HCT116 (cell line): ENCODE results near the gene EXOSC5. TPM values are rescaled to one million over a fixed set of nuclear protein-coding genes. Genes with fewer than 3 reads are reported as not detected.

ENCODE experiments used
- ATAC-seq: fragments of 200-7000 bp; cut with Tn5 transposase; 2 replicates; pipeline ENCODE4 v1.9.1; 2020; ENCODE audit warnings: mild to moderate bottlenecking, moderate library complexity
- BruUV-seq: library from RNA; stranded (reverse); fragments of 400-500 nt; replicated peaks from 2 replicates; lab custom pipeline; 2021; lab: Mats Ljungman, UMichigan
- CTCF ChIA-PET: fragments of 300-600 bp; sonication (Branson Sonifier 250); formaldehyde crosslinking; loops from one replicate; lab custom pipeline; 2021; ENCODE audit warnings: antibody characterized with exemption; lab: Charles Lee
- POLR2A ChIA-PET: fragments of 300-600, 350-600 bp; sonication (Branson Sonifier 250); formaldehyde crosslinking; loops from one replicate; lab custom pipeline; 2021; ENCODE audit warnings: antibody characterized with exemption; lab: Charles Lee
- RAD21 ChIA-PET, 2 experiments: fragments of 300-600 bp; sonication (Branson Sonifier 250); formaldehyde crosslinking; loops; one replicate each; lab custom pipeline; 2023; ENCODE audit warnings: low total read pairs in 2 of 2; ENCODE audit not compliant: uncharacterized antibody in 2 of 2, unreplicated experiment in 2 of 2, low non-redundant PET in 1 of 2; lab: Charles Lee
- DNase-seq: peaks from one replicate; pipeline ENCODE4 v3.0.0-alpha.2; 2010; ENCODE audit warnings: low read depth, low spot score
- H2AFZ ChIP-seq: fragments of 200-600 bp; shearing (Covaris generic), sonication (generic); 2 replicates; pipeline ENCODE4 v1.6.1; 2017; ENCODE audit warnings: low read depth, mixed run types, mixed read lengths, antibody characterized with exemption, low read length; ENCODE audit not compliant: poor library complexity, severe bottlenecking
- H3K27ac ChIP-seq: 2 replicates; pipeline ENCODE4 v1.5.1; 2012; ENCODE audit warnings: low read depth, low read length
- H3K27me3 ChIP-seq: fragments of 200-600 bp; sonication (generic); 2 replicates; pipeline ENCODE4 v1.6.1; 2016; ENCODE audit warnings: mixed run types, low read length, mixed read lengths; ENCODE audit not compliant: insufficient read depth
- H3K36me3 ChIP-seq, 2 experiments: fragments of 200-500 bp in 1 of 2; fragments of 200-600 bp in 1 of 2; sonication (Bioruptor generic) in 1 of 2; sonication (generic) in 1 of 2; 2 replicates each; pipeline versions ENCODE4 v1.5.1 to v1.6.1; 2014 to 2016; ENCODE audit warnings: low read length in 2 of 2, inconsistent platforms in 1 of 2, mixed read lengths in 1 of 2, mixed run types in 1 of 2; ENCODE audit not compliant: insufficient read depth in 2 of 2, control insufficient read depth in 1 of 2
- H3K4me1 ChIP-seq, 2 experiments: fragments of 200-600 bp in 1 of 2; sonication (generic) in 1 of 2; 2 replicates each; pipeline versions ENCODE4 v1.5.1 to v1.6.1; 2012 to 2017; ENCODE audit warnings: low read length in 2 of 2, inconsistent platforms in 1 of 2, mild to moderate bottlenecking in 1 of 2, mixed read lengths in 1 of 2, mixed run types in 1 of 2, moderate library complexity in 1 of 2; ENCODE audit not compliant: insufficient read depth in 2 of 2, control insufficient read depth in 1 of 2
- H3K4me2 ChIP-seq: fragments of 200-600 bp; sonication (generic); 2 replicates; pipeline ENCODE4 v1.6.1; 2017; ENCODE audit warnings: mixed run types, low read length, mixed read lengths
- H3K4me3 ChIP-seq, 2 experiments: fragments of 200-600 bp in 1 of 2; sonication (generic) in 1 of 2; replicated peaks in 1 of 2; 2 replicates each; pipeline ENCODE4 v1.5.1; 2011 to 2016; ENCODE audit warnings: low read length in 2 of 2, control low read depth in 1 of 2, low read depth in 1 of 2, mild to moderate bottlenecking in 1 of 2, mixed read lengths in 1 of 2, mixed run types in 1 of 2
- H3K79me2 ChIP-seq: fragments of 200-600 bp; sonication (generic); 2 replicates; pipeline ENCODE4 v1.6.1; 2017; ENCODE audit warnings: mild to moderate bottlenecking, mixed run types, low read length, moderate library complexity, mixed read lengths; ENCODE audit not compliant: insufficient read depth
- H3K9ac ChIP-seq: fragments of 200-600 bp; sonication (generic); 2 replicates; pipeline ENCODE4 v1.6.1; 2016; ENCODE audit warnings: low read length, mixed read lengths
- H3K9me2 ChIP-seq: fragments of 200-600 bp; sonication (generic), shearing (Covaris generic); 2 replicates; pipeline ENCODE4 v1.6.1; 2017; ENCODE audit warnings: mixed run types, mild to moderate bottlenecking, moderate library complexity; ENCODE audit not compliant: insufficient read depth
- H3K9me3 ChIP-seq, 2 experiments: fragments of 200-500 bp in 1 of 2; fragments of 200-600 bp in 1 of 2; sonication (Bioruptor generic) in 1 of 2; sonication (generic) in 1 of 2; 2 replicates each; pipeline ENCODE4 v1.6.1; 2014 to 2017; ENCODE audit warnings: low read length in 2 of 2, mixed read lengths in 2 of 2, inconsistent platforms in 1 of 2, low read depth in 1 of 2, mild to moderate bottlenecking in 1 of 2, mixed run types in 1 of 2, moderate library complexity in 1 of 2; ENCODE audit not compliant: control insufficient read depth in 1 of 2, insufficient read depth in 1 of 2
- H4K20me1 ChIP-seq: fragments of 200-600 bp; sonication (generic), shearing (Covaris generic); 2 replicates; pipeline ENCODE4 v1.6.1; 2017; ENCODE audit warnings: mixed run types, mild to moderate bottlenecking, moderate library complexity; ENCODE audit not compliant: insufficient read depth
- ATF3 ChIP-seq: IDR thresholded peaks from 2 replicates; pipeline ENCODE4 v1.6.1; 2012
- CBX3 ChIP-seq: IDR thresholded peaks from 2 replicates; pipeline ENCODE4 v1.6.1; 2012; ENCODE audit warnings: low read depth
- EGR1 ChIP-seq: IDR thresholded peaks from 2 replicates; pipeline ENCODE4 v1.6.1; 2012; ENCODE audit warnings: low read depth
- EZH2 ChIP-seq: fragments of 200-600 bp; sonication (generic); IDR thresholded peaks from 2 replicates; pipeline ENCODE4 v1.6.1; 2017; ENCODE audit warnings: antibody characterized with exemption, mixed run types
- EZH2phosphoT487 ChIP-seq: fragments of 200-600 bp; IDR thresholded peaks from 2 replicates; pipeline ENCODE4 v1.6.1; 2018; ENCODE audit warnings: antibody characterized with exemption, borderline replicate concordance
- JUND ChIP-seq: IDR thresholded peaks from 2 replicates; pipeline ENCODE4 v1.6.1; 2012
- MAX ChIP-seq: IDR thresholded peaks from 2 replicates; pipeline ENCODE4 v1.6.1; 2012
- POLR2A ChIP-seq: IDR thresholded peaks from 2 replicates; pipeline ENCODE4 v1.7.0; 2011; ENCODE audit warnings: borderline replicate concordance; ENCODE audit not compliant: insufficient read depth, insufficient read length; ENCODE audit errors: extremely low read depth
- RAD21 ChIP-seq: IDR thresholded peaks from 2 replicates; pipeline ENCODE4 v1.6.1; 2012; ENCODE audit warnings: low read depth, mild to moderate bottlenecking
- REST ChIP-seq: IDR thresholded peaks from 2 replicates; pipeline ENCODE4 v1.6.1; 2012; ENCODE audit warnings: low read depth
- SIN3A ChIP-seq: IDR thresholded peaks from 2 replicates; pipeline ENCODE4 v1.6.1; 2012; ENCODE audit warnings: low read depth
- SP1 ChIP-seq: IDR thresholded peaks from 2 replicates; pipeline ENCODE4 v1.6.1; 2012; ENCODE audit warnings: low read depth
- TCF7L2 ChIP-seq: IDR thresholded peaks from 2 replicates; pipeline ENCODE4 v1.7.0; 2011; ENCODE audit warnings: borderline replicate concordance, inconsistent platforms; ENCODE audit not compliant: insufficient read depth, insufficient read length; ENCODE audit errors: extremely low read depth
- YY1 ChIP-seq: IDR thresholded peaks from 2 replicates; pipeline ENCODE4 v1.6.1; 2011; ENCODE audit warnings: low read length, low read depth, moderate library complexity, mild to moderate bottlenecking; ENCODE audit not compliant: insufficient replicate concordance; ENCODE audit errors: extremely low read depth
- ZFX ChIP-seq: fragments of 450-650 bp; IDR thresholded peaks from 2 replicates; pipeline ENCODE4 v1.6.1; 2017
- ZNF274 ChIP-seq: fragments of 200-500 bp; sonication (Bioruptor generic); IDR thresholded peaks from 2 replicates; pipeline ENCODE4 v1.6.1; 2014; ENCODE audit warnings: mild to moderate bottlenecking, low read depth, low read length, inconsistent platforms
- intact Hi-C: fragments of 100-400 bp; cut with micrococcal nuclease; formaldehyde crosslinking; loops from 2 replicates; pipeline ENCODE4 v1.10.0; 2022
- total RNA-seq: library from RNA; stranded (reverse); gene quantifications from one replicate; pipeline ENCODE4 v1.2.1, GENCODE V29; 2021; ENCODE audit not compliant: unreplicated experiment

Gene EXOSC5
- total RNA-seq, 1 experiment from 2014 or later: 57.5 TPM

- Histone ChIP-seq H3K9me3 (no peaks in the 10 kb centered on the region), H3K36me3 (0 out of 4 replicates have a peak, but pooled peaks cover 0 to 3% of the 10 kb centered on the region in 2 experiments), H2AFZ (no peak overlapping the region), H3K79me2 (peaks cover 14% of the 10 kb centered on the region), H3K27me3 (no peaks in the 10 kb centered on the region), H3K4me3 (no peak overlapping the region), H3K27ac (no peak overlapping the region), H3K9ac (no peak overlapping the region), H3K4me2 (no peak overlapping the region), H3K4me1 (peaks cover 9% of the 10 kb centered on the region in 2 experiments), H3K9me2 (no peaks in the 10 kb centered on the region), H4K20me1 (no peaks in the 10 kb centered on the region)
- ChIA-PET RAD21 (no interaction called here), CTCF (no interaction called here), POLR2A (interaction anchor here (0.6 kb wide), 1 partner anchor 9 kb away, joined by 4 read pairs; no protein-coding TSS in a partner anchor)
- ATAC-seq (no peak), DNase-seq (no peak)
- intact Hi-C loops: no loop called here
- TF ChIP-seq MAX (no peak), JUND (no peak), EZH2phosphoT487 (no peak), TCF7L2 (no peak), ZFX (no peak)
- BruUV-seq: no TSS peak
Measured at GRCh38 chr19:41403181-41403970, 6.2 kb upstream of the EXOSC5 start.

- 0 out of 4 replicates have a peak, but pooled peaks cover 0 to 3% of the 10 kb centered on the region in 2 experiments for H3K36me3 ChIP-seq
- H3K27ac ChIP-seq: no peak overlapping the region
- intact Hi-C loops: no loop called here
- H3K9ac ChIP-seq: no peak overlapping the region
- no peaks in the 10 kb centered on the region for H3K9me3 ChIP-seq
- POLR2A ChIA-PET: no interaction called here
- H3K79me2 ChIP-seq: peaks cover 21% of the 10 kb centered on the region
- RAD21 ChIA-PET: no interaction called here
- CTCF ChIA-PET: no interaction called here
- H3K27me3 ChIP-seq: no peaks in the 10 kb centered on the region
- no TSS peak for BruUV-seq
- no peak for ATAC-seq
- H3K4me3 ChIP-seq: no peak overlapping the region
- DNase-seq: no peak
- H3K4me2 ChIP-seq: no peak overlapping the region
- peaks cover 9 to 11% of the 10 kb centered on the region in 2 experiments for H3K4me1 ChIP-seq
- no peaks in the 10 kb centered on the region for H4K20me1 ChIP-seq
- H3K9me2 ChIP-seq: no peaks in the 10 kb centered on the region
- H2AFZ ChIP-seq: no peak overlapping the region
- no peak for TF ChIP-seq TCF7L2
- TF ChIP-seq SIN3A: no peak
- TF ChIP-seq YY1: no peak
- TF ChIP-seq JUND: no peak
- no peak for TF ChIP-seq MAX
- TF ChIP-seq ATF3: no peak
- TF ChIP-seq REST: no peak
- no peak for TF ChIP-seq EZH2
- TF ChIP-seq EZH2phosphoT487: no peak
- TF ChIP-seq POLR2A: no peak
- no peak for TF ChIP-seq EGR1
- TF ChIP-seq ZNF274: no peak
- no peak for TF ChIP-seq ZFX
- TF ChIP-seq RAD21: no peak
- no peak for TF ChIP-seq SP1
- no peak for TF ChIP-seq CBX3
Measured at GRCh38 chr19:41402010-41402409, 4.9 kb upstream of the EXOSC5 start.
